Kidney (tissue), 14 donors: ENCODE data around the gene TMTC3. TPM values are rescaled to one million over a fixed set of nuclear protein-coding genes. Genes with fewer than 3 reads are reported as not detected.
"Not testable (repeated sequence)": the region's sequence is repeated elsewhere in the genome, so short reads cannot be mapped to it uniquely, and the experiment has no call there.

Source experiments
- DNase-seq, 5 donors: peaks; one replicate each; pipeline ENCODE4 v3.0.0-alpha.2; 2013 to 2020
- FAIRE-seq: peaks from 2 replicates; lab custom pipeline; 2012; peaks lifted over from hg19 to GRCh38; lab: Jason Lieb, UNC
- H3K27ac ChIP-seq, 2 donors: one replicate each; pipeline ENCODE4 v1.7.0; 2013; ENCODE audit warnings: low read depth in 2 of 2, low read length in 2 of 2, inconsistent platforms in 1 of 2
- H3K27me3 ChIP-seq: one replicate; pipeline ENCODE4 v1.7.1; 2013; ENCODE audit warnings: low read length, inconsistent platforms; ENCODE audit not compliant: control insufficient read depth, insufficient read depth
- H3K36me3 ChIP-seq, 3 donors: one replicate each; pipeline versions ENCODE4 v1.7.0 to v1.7.1; 2013; ENCODE audit warnings: low read length in 3 of 3, control low read depth in 1 of 3, inconsistent platforms in 1 of 3; ENCODE audit not compliant: insufficient read depth in 3 of 3, control insufficient read depth in 2 of 3
- H3K4me1 ChIP-seq, 3 donors: one replicate each; pipeline versions ENCODE4 v1.7.0 to v1.7.1; 2013; ENCODE audit warnings: low read length in 3 of 3, inconsistent platforms in 1 of 3, low read depth in 1 of 3; ENCODE audit not compliant: control insufficient read depth in 2 of 3, insufficient read depth in 2 of 3
- H3K4me3 ChIP-seq, 3 donors: one replicate each; pipeline versions ENCODE4 v1.7.0 to v1.8.1; 2013; ENCODE audit warnings: low read length in 3 of 3, control low read depth in 1 of 3, inconsistent platforms in 1 of 3
- H3K9ac ChIP-seq, 3 donors: one replicate each; pipeline versions ENCODE4 v1.7.0 to v1.7.1; 2013; ENCODE audit warnings: low read length in 3 of 3, control low read depth in 1 of 3, inconsistent platforms in 1 of 3
- H3K9me3 ChIP-seq, 3 donors: one replicate each; pipeline versions ENCODE4 v1.7.0 to v1.7.1; 2013; ENCODE audit warnings: low read length in 3 of 3, control low read depth in 1 of 3, inconsistent platforms in 1 of 3; ENCODE audit not compliant: control insufficient read depth in 2 of 3, insufficient read depth in 1 of 3
- CTCF ChIP-seq: IDR thresholded peaks from 3 replicates; pipeline ENCODE4 v1.5.1; 2012; ENCODE audit warnings: mild to moderate bottlenecking, moderate library complexity, borderline replicate concordance; ENCODE audit not compliant: insufficient read depth; ENCODE audit errors: extremely low read depth
- intact Hi-C: fragments of 100-400 bp; cut with DNase I; formaldehyde crosslinking; loops from one replicate; pipeline ENCODE4 v1.11.1; 2022
- polyA plus RNA-seq: library from polyadenylated mRNA; stranded (reverse); fragments of 350-450 nt; fragmentation: Illumina TruSeq; extraction: RNeasy Lipid Tissue Mini Kit (QIAGEN cat#74804); gene quantifications from one replicate; pipeline ENCODE4 v1.2.3, GENCODE V29; 2014; ENCODE audit warnings: low read depth, low replicate concordance; ENCODE audit not compliant: insufficient read depth
- total RNA-seq: library from RNA; stranded (reverse); fragmentation: NEBNext Ultra II Directional; extraction: Animal tissue kit (Norgen Biotek cat#: 25700); gene quantifications from one replicate; pipeline ENCODE4 v1.2.1, GENCODE V29; 2021
- donor health status: control.
- donor health status: control.
- donor health status: control.
- donor health status: control.
- donor health status: control.
- donor health status: DM: yes; HTN: yes; CAD: no.
- donor health status: Normal renal cell carcinoma (clear cell type).

The TMTC3 gene
- total and polyA plus RNA-seq, 2 donors from 2014 or later, result 5.1 to 23.5 TPM

GRCh38 chr12:88139711-88140110 lies 2.4 kb upstream of the TMTC3 start:
- FAIRE-seq, H3K27ac ChIP-seq, H3K36me3 ChIP-seq, H3K9ac ChIP-seq, H3K4me3 ChIP-seq, H3K27me3 ChIP-seq, H3K9me3 ChIP-seq, intact Hi-C loops: not testable (repeated sequence)
- H3K4me1 ChIP-seq, result peaks cover 0 to 12% (median 7%) of the 10 kb centered on the region in 3 donors
- peak in 1 of 5 donors; percentile 22 for DNase-seq

- no peaks in the 10 kb centered on the region for H3K27me3 ChIP-seq
- TF ChIP-seq CTCF, result no peak
- DNase-seq (no peak), FAIRE-seq (no peak)
- peaks cover 0 to 2% (median 0%) of the 10 kb centered on the region in 3 donors for H3K36me3 ChIP-seq
- H3K9ac ChIP-seq, result peak overlapping the region; percentile 14 to 83 (median 63)
- intact Hi-C loops, result no loop called here
- H3K4me1 ChIP-seq, result peaks cover 0 to 15% (median 7%) of the 10 kb centered on the region in 3 donors
- H3K4me3 ChIP-seq, result peak overlapping the region; percentile 93 to 98 (median 96)
- H3K9me3 ChIP-seq, result no peaks in the 10 kb centered on the region
- H3K27ac ChIP-seq, result peak overlapping the region; percentile 69 to 72
These were observed 708 bp upstream of the TMTC3 start for GRCh38 chr12:88141425-88141773.

- Histone ChIP-seq H3K27me3 (no peaks in the 10 kb centered on the region), H3K27ac (peak overlapping the region; percentile 81 to 82), H3K4me1 (peaks cover 0 to 15% (median 7%) of the 10 kb centered on the region in 3 donors), H3K36me3 (no peaks in the 10 kb centered on the region), H3K4me3 (peak overlapping the region; percentile 93 to 98 (median 95)), H3K9me3 (no peaks in the 10 kb centered on the region), H3K9ac (peak overlapping the region; percentile 80 to 90 (median 87))
- peak in 3 of 5 donors; percentile 47 to 80 (median 77) for DNase-seq
- FAIRE-seq, result no peak
- TF ChIP-seq CTCF, result no peak
- intact Hi-C loops, result no loop called here
These were observed 494 bp downstream of the TMTC3 start for GRCh38 chr12:88142610-88142991.

GRCh38 chr12:88144037-88144436 lies 1.9 kb downstream of the TMTC3 start:
- intact Hi-C loops, result no loop called here
- Histone ChIP-seq H3K27ac (no peak overlapping the region), H3K9ac (no peak overlapping the region), H3K4me3 (peak overlapping the region in 1 of 3 donors; percentile 20), H3K9me3 (no peaks in the 10 kb centered on the region), H3K27me3 (no peaks in the 10 kb centered on the region), H3K36me3 (no peaks in the 10 kb centered on the region), H3K4me1 (peaks cover 0 to 15% (median 7%) of the 10 kb centered on the region in 3 donors)
- FAIRE-seq (no peak), DNase-seq (no peak)
- no peak for TF ChIP-seq CTCF
